HL-60 (cell line): ENCODE measurements around the gene AGO1.

Experiments
- CTCF ChIP-seq: IDR thresholded peaks from one replicate; pipeline ENCODE4 v1.5.1; 2011; ENCODE audit warnings: low read length, control low read depth, inconsistent platforms; ENCODE audit not compliant: insufficient read depth
- REST ChIP-seq: IDR thresholded peaks from 2 replicates; pipeline ENCODE4 v1.6.1; 2012; ENCODE audit warnings: low read depth; ENCODE audit not compliant: insufficient replicate concordance

GRCh38 chr1:35850716-35851115 lies 32.3 kb upstream of the AGO1 start:
- TF ChIP-seq REST (no peak), CTCF (no peak)
